Stimulated activated CD8-positive, alpha-beta memory T cell treated with anti-CD3 and anti-CD28 coated beads, Interleukin-4, amount 100 ng/mL, for 24 hours (primary cell): ENCODE measurements around the gene OGFOD3.
"Not testable (repeated sequence)": the region's sequence is repeated elsewhere in the genome, so short reads cannot be mapped to it uniquely, and the experiment has no call there.

Source experiments
- DNase-seq: peaks from one replicate; pipeline ENCODE4 v3.0.0-alpha.2; 2020; ENCODE audit warnings: low read depth

OGFOD3 gene

DNA sequence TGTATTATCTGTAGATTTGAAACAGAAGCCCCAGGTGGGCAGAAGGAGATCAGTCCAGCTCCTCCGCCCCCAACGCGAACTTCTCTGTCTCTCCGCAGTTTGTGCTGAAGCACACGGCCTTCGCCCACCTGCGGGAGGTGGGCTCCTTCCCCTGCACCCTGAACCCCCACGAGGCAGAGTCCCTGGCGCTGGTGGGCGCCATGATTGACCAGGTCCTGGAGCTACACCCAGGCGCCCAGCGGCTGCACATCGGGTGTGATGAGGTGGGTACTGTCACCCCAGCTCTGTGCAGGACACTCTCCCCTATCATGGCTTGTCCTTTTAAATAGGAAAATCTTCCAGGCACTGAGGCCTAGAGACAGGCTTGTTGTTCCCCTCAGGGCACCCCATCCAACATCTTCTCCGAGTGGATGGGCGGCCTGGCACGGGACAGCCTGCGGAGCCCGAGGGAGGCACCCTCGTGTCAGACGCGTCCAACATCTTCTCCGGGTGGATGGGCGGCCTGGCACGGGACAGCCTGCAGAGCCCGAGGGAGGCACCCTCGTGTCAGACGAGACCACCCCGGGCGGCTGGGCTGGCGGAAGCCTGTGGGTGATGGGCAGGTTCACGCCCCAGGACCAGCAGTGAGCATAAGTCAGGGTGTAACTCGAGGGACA is 15.3 kb upstream of the OGFOD3 start:
- no peak for DNase-seq

DNA sequence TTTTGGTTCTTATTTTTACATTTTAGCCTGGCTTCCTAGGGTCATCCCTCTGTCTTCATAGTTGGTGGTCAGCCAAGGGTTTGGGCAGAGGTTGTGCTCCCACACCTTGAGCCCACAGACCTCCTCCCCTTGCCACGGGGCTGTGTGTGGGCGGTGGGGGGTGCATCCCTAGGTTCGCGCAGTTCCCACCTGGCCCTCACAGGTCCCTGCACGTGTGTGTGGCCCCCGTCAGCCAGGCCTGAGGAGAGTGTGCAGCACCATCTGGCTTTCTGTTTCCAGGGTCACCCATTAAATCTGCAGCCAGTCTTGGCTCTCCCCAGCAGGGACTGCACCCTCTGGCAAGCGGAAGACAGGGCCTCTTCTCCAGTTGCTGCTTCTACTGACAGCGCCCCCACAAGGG is 13.6 kb upstream of the OGFOD3 start:
- DNase-seq = no peak

- DNase-seq = no peak
Measured at GRCh38 chr17:82429824-82430223, 11.4 kb upstream of the OGFOD3 start.

GRCh38 chr17:82428546-82428945 is 10.2 kb upstream of the OGFOD3 start:
- no peak for DNase-seq

- no peak for DNase-seq
Measured at GRCh38 chr17:82424863-82425159, 6.4 kb upstream of the OGFOD3 start.

DNA sequence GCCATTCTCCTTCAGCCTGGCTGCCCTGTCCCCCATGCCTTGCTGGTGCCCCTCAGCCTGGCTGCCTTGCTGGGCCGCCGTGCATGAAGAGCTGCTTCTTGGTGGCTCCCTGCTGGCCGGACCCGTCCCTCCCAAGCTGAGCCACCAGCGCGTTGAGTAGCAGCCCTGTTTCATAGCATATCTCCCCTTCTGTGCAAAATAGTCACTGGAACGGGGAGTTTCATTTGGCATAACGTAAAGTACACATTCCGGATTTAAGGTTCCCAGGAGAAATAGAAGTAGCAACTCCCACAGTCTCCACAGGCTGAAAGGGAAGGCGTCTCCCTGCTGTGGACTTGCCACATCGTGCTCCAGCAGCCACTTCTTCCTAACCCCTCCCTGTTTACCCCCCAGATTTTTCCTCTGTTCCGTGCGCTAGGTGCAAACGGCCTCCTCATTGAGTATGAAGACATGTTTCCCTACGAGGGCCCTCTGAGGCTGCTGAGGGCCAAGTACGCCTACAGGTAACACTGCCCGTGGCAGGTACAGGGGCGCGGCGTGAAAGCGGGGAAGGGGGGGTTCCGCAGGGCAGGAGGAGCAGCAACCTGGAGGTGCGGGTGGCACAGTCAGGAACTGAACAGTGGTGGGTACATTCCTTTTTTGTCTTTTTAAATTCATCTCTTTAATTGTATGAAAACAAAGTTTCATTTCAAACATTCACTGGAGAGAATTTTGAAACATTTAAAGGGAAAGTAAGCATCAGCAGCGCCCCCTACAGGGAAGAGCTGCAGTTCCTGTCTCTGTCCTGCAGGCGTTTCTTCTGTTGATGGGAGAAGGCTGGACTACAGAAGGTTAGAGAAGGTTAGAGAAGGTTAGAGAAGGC is 5.8 kb upstream of the OGFOD3 start:
- DNase-seq = peak; percentile 33

- no peak for DNase-seq
Measured at GRCh38 chr17:82419540-82419939, 1.2 kb upstream of the OGFOD3 start.

DNA sequence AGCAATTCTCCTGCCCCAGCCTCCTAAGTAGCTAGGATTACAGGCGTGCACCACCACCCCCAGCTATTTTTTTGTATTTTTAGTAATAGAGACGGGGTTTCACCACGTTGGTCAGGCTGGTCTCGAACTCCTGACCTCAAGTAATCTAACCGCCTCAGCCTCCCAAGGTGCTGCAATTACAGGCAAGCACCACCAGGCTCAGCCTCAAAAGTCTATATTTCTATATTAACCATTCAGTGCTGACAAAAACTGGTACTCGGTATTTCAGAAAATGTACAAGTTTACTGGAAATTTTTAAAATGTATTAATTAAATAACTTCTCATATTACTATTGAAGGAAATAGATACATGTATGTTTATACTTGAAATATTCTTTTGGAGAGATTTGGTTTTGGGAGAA is 1.6 kb downstream of the OGFOD3 start:
- no peak for DNase-seq

DNA sequence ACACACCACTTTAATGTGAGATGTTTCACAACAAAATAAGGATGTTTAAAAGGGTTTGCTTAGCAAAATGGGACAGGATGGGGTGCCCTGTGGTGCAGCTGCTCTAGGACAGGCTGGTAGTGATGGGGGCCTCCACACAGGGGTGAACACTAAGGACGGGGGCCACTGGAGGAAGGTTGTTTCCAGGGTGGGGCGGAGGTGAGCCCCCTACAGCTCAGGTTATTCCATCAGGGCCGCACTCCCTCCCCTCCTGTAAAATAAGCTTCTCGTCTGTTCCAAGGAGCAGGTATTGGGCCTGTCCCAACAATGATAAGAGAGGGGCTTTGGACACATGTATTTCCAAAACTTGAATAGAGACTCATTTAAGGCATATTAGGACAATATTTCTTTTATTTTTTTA is 2.1 kb downstream of the OGFOD3 start:
- no peak for DNase-seq

DNA sequence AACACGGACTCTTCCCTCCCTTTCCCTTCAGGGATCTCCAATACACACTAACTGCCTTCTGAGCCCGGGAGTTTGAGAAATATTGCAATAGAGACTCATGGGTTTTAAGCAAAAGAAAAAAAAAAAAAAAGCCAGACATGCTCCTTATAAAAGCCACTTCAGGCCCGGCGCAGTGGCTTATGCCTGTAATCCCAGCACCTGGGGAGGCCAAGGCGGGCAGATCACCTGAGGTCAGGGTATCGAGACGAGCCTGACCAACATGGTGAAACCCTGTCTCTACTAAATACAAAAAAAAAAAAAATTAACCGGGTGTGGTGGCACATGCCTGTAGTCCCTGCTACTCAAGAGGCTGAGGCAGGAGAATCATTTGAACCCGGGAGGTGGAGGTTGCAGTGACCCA is 2.6 kb downstream of the OGFOD3 start:
- DNase-seq = no peak

DNA sequence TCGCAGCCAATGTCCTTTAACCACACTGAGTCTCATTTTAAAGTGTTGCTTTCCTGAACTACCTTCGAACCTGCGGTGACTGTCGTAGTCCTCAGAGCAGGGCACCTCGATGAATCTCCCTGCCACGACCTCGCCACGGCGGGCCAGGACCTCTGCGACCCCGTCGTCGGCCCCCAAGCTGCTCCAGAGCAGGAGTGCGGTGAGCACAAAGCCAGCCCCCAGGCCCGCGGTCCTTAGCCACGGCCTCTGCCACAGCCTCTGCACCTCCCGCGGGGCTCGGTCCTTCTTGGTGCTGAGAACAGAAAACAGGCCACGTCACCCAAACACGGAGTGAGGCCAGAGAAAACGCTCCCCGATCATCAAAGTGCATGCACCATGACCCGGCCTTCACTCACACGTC is 3.0 kb downstream of the OGFOD3 start:
- no peak for DNase-seq

DNA sequence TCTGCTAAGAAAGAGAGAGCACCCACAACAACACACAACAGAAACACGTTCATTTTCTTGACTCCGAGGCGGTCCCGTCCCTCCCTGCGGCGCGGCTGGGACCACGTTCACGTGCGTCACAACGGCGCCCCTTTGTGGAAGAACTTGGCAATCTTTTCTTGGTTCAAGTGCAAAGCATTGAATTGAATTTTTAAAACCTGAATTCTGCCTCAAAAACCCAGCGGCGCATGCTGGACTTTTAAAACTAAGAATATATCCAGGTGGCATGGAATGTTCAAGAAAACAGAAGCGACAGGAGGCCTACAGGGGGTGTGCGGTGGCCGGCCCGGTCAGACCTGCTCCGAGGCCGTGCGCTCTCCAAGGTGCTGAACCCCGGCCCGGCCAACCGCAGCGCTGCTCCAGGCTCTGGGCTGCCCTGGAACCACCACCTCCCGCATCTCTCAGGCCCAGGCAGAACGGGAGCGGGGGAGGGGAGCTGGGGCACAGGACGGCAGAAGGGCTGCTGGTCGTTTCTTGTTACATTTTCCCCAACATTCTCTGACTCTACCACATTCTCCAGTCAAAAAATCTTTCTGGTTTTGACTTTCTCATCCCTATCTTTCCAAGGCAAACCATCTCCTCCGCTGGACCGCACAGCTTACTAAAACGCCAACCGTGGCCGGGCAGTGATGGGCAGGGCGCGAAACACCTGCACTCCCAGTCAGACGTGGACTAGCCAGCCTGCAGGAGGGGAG is 3.7 kb downstream of the OGFOD3 start:
- DNase-seq = peak; percentile 53

DNA sequence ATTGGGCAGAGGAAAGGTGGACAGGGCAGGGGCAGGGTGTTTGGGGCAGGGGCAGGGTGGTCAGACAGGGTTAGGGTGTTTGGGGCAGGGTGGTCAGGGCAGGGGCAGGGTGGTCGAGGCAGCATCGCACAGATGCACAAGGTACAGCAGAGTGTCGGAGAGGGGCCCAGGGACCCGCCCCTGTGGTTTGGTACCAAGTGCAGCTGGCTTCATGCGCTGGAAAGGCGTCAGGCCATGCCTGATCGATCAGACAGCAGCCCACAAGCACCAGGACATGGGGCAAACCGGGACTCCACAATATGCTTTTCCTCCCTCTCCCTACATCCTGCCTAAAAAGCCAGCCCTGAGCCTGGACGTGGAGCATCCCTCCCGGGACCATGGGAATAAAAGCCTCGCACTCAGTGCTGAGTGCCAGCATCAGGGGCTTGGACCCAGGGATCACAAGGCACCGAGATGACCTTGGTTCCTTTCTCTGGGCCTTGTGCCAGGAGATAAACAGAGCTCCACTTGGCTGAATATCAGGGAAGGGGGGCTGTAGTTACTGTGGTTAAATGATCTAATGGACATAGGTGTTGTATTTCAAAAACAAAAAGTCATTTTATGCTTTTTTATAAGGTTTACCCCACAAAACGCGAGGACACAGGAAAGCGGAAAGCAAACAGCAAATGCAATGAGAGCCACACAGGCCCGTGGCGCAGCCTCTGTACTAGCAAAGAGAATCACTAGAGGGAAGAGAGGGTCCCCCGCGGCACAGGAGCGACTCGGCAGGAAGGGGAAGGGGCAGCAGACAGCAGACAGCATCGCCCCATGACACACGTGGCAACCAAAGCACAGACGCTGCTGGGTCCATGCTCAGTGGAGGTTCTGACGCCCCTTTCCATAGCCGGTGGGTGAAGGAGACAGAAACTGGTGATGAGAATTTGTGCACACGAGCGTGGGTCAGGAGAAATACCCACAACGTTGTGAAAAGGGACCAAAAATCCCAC is 5.6 kb downstream of the OGFOD3 start:
- no peak for DNase-seq

- DNase-seq = not testable (repeated sequence)
Measured at GRCh38 chr17:82412081-82412480, 6.3 kb downstream of the OGFOD3 start.

DNA sequence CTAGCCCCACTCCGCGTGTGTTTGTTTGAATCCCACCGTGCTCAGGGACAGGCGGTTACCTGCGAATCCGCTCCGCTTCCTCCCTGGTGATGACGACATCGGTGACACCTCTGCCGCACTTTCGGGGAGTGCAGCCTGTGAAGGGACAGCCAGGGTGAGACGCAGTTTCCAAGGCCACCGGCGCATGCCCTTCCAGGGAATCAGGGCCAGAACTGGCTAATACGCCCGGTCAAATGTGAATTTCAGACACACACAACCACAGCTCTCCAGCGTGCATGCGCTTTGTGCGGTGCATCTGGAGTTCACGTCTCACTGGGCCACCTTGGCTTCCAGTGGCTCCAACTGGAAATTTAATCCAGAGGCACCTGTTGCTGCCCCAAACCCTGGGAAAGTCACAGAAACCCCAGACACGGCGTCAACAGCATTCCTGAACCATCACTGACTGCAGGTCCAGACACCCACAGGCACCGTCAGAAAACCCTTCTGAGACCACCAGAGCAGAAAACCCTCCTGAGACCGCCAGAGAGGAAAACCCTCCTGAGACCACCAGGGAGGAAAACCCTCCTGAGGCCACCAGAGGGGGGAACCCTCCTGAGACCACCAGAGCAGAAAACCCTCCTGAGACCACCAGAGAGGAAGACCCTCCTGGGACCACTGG is 6.9 kb downstream of the OGFOD3 start:
- no peak for DNase-seq

DNA sequence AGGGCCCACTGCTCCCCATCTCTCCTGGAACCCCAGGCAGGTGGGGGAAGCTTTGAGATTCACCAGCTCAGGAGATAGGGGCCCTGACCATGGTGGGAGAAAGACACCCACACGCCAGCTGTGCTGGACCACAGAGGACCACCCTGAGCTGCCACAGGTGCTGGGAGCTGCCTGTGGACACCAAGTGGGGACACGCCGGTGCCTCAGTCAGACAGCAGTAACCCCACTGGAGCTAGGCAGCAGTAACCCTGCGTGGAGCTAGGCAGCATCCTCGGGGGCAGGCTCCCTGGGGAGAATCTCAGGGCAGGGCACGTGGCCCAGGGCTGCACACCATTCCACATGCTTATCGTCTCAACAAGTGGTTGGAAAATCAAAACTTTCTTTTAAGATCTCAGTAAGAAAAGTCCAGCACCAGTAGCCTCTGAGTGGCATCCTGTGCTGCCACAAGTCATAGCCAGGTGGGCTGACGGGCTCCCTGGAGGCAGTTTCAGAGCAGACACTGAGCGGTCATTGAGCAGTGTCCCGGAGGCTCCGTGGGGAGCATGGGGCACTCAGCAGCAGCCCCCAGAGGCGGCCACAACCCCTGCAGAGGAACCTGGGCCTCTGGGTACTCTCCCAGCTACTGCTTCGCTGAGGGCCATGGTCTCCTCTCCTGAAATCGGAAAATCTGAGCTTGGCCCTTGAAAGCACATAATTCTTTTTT is 8.2 kb downstream of the OGFOD3 start:
- no peak for DNase-seq

- no peak for DNase-seq
Measured at GRCh38 chr17:82408938-82409318, 9.5 kb downstream of the OGFOD3 start.

DNA sequence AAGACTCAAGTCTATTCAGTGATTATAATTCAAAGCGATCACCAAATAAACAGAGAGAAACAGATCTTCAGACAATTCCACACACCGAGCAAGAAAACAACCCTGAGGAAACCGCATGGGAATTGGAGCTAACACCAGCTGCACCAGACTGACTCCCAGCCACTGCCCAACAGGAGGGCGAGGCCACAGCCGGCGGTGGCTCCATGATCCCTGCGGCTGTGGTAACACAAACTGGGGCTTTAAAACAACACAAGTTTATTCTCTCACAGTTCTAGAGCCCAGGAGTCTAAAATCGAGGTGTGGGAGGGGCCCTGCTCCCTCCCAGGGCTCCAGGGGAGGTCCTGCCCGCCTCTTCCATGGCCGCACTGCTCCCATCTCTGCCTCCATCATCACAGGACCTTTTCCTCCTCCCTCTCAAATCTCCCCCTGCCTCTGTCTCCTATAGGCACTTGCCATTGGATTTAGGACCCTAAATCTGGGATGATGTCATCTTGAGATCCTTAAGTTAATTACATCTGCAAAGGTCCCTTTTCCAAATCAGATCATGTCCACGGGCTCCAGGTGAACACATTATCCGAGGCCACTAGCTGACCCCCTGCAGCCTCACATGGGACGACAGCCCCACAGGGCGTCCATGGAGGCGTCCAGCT is 10.0 kb downstream of the OGFOD3 start:
- DNase-seq = no peak

DNA sequence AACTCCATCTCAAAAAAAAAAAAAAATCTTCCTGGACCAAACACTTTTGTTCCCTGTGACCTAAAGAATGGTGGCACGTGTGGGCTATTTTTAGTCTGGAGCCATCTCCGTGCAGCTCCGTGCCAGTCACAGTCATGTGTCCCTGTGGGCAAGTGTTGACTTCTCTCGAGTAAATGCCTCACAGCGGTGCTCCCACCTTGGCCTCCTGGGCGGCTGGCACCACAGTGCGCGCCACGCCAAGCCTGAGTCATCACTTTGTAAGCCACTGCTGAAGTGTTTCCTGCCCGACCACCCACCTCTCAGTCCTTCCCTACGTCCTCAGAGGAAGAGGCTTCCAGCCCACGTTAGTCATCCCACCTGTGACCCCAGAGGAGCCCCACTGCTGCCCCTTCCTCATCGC is 11.1 kb downstream of the OGFOD3 start:
- no peak for DNase-seq

DNA sequence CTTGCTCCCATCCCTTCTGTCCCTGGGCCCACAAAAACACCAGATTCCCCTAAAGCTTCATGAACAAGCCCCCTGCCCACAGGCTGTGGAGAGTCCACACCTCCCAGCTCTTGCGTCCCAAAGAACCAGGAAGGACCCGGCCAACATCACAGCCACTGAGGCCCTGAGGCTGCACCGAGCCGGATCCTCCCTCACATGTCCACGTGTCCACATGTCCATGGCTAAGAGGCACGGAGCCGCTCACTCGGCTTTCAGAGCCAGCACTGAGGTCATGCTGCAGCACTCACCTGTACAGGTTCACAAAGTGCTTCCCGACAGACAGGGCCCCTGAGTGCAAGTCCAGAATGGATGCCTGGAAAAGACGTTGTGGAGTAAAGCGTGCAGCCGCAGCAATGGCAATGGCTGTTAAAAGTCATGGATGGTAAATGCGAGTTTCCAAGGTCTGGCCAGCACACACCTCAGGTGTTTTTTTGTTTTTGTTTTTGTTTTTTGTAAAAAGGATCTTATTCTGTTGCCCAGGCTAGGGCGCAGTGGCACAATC is 12.2 kb downstream of the OGFOD3 start:
- DNase-seq = no peak
